Sciatic nerve (tissue), 2 donors: ENCODE results near the gene MRPS9. TPM values are rescaled to one million over a fixed set of nuclear protein-coding genes. Genes with fewer than 3 reads are reported as not detected.

Experiments used
- ATAC-seq: fragments of 200-7000 bp; cut with Tn5 transposase; one replicate; pipeline ENCODE4 v1.9.1; 2020; ENCODE audit warnings: mild to moderate bottlenecking, moderate library complexity
- DNase-seq: peaks from one replicate; pipeline ENCODE4 v3.0.0-alpha.2; 2020; ENCODE audit warnings: low spot score
- intact Hi-C: fragments of 100-400 bp; cut with DNase I; formaldehyde crosslinking; loops from one replicate; pipeline ENCODE4 v1.14.2; 2022
- total RNA-seq: library from RNA; stranded (reverse); fragmentation: NEBNext Ultra II Directional; extraction: Animal tissue kit (Norgen Biotek cat#: 25700); gene quantifications from one replicate; pipeline ENCODE4 v1.2.1, GENCODE V29; 2021
- donor health status: DM: no; HTN: no; CAD: no.
- donor health status: DM: no; HTN: no; CAD: no.

Gene MRPS9
- total RNA-seq, 1 donor from 2014 or later, result 18.2 TPM

- DNase-seq, result no peak
- intact Hi-C loops, result no loop called here
- ATAC-seq, result no peak
Observed at GRCh38 chr2:105073591-105073990, 35.7 kb downstream of the MRPS9 start.

- DNase-seq (no peak), ATAC-seq (no peak)
- intact Hi-C loops, result no loop called here
Observed at GRCh38 chr2:105076121-105076520, 38.3 kb downstream of the MRPS9 start.

- no peak for ATAC-seq
- DNase-seq, result no peak
- intact Hi-C loops, result no loop called here
Observed at GRCh38 chr2:105078906-105079495, 41.1 kb downstream of the MRPS9 start.

- DNase-seq, result no peak
- intact Hi-C loops, result no loop called here
- ATAC-seq, result no peak
Observed at GRCh38 chr2:105080461-105080860, 42.6 kb downstream of the MRPS9 start.

- DNase-seq (no peak), ATAC-seq (no peak)
- intact Hi-C loops, result no loop called here
Observed at GRCh38 chr2:105081006-105081601, 43.2 kb downstream of the MRPS9 start.

GRCh38 chr2:105082107-105082506 is 44.2 kb downstream of the MRPS9 start:
- no peak for DNase-seq
- intact Hi-C loops, result no loop called here
- no peak for ATAC-seq

- DNase-seq (no peak), ATAC-seq (no peak)
- intact Hi-C loops, result no loop called here
Observed at GRCh38 chr2:105085525-105085924, 47.7 kb downstream of the MRPS9 start.

- DNase-seq (no peak), ATAC-seq (no peak)
- intact Hi-C loops, result no loop called here
Observed at GRCh38 chr2:105087273-105087672, 49.4 kb downstream of the MRPS9 start.

GRCh38 chr2:105090091-105090490 is 52.2 kb downstream of the MRPS9 start:
- ATAC-seq (no peak), DNase-seq (no peak)
- intact Hi-C loops, result no loop called here

- intact Hi-C loops, result no loop called here
- no peak for DNase-seq
- no peak for ATAC-seq
Observed at GRCh38 chr2:105092797-105093196, 54.9 kb downstream of the MRPS9 start.

- DNase-seq, result no peak
- ATAC-seq, result no peak
- intact Hi-C loops, result no loop called here
Observed at GRCh38 chr2:105099153-105099552, 61.3 kb downstream of the MRPS9 start.

- no peak for DNase-seq
- no peak for ATAC-seq
- intact Hi-C loops, result no loop called here
Observed at GRCh38 chr2:105100046-105100840, 62.4 kb downstream of the MRPS9 start.

- DNase-seq, result no peak
- ATAC-seq, result no peak
- intact Hi-C loops, result no loop called here
Observed at GRCh38 chr2:105102001-105102400, 64.1 kb downstream of the MRPS9 start.

- DNase-seq, result no peak
- ATAC-seq, result no peak
- intact Hi-C loops, result no loop called here
Observed at GRCh38 chr2:105102963-105103421, 65.1 kb downstream of the MRPS9 start.

GRCh38 chr2:105103481-105103880 is 65.6 kb downstream of the MRPS9 start:
- no peak for DNase-seq
- no peak for ATAC-seq
- intact Hi-C loops, result no loop called here

GRCh38 chr2:105104208-105104731 is 66.4 kb downstream of the MRPS9 start:
- ATAC-seq, result no peak
- intact Hi-C loops, result no loop called here
- DNase-seq, result no peak

- no peak for ATAC-seq
- DNase-seq, result no peak
- intact Hi-C loops, result loop anchor here (10.0 kb wide), 1 partner anchor 124 kb away; no protein-coding TSS in a partner anchor
Observed at GRCh38 chr2:105110295-105110829, 72.5 kb downstream of the MRPS9 start.

GRCh38 chr2:105111365-105112150 is 73.7 kb downstream of the MRPS9 start:
- ATAC-seq, result no peak
- no peak for DNase-seq
- intact Hi-C loops, result loop anchor here (10.0 kb wide), 1 partner anchor 123 kb away; no protein-coding TSS in a partner anchor

- ATAC-seq (no peak), DNase-seq (no peak)
- intact Hi-C loops, result loop anchor here (10.0 kb wide), 1 partner anchor 122 kb away; no protein-coding TSS in a partner anchor
Observed at GRCh38 chr2:105112345-105112744, 74.5 kb downstream of the MRPS9 start.
